H7 (cell line): Measurements from ENCODE around the gene GPR50. TPM values are rescaled to one million over a fixed set of nuclear protein-coding genes. Genes with fewer than 3 reads are reported as not detected.
A peak's percentile ranks its signal among the peaks of the same experiment; 100 is the strongest.

Experiments
- DNase-seq: peaks from one replicate; pipeline ENCODE4 v3.0.0; 2012
- H3K27me3 ChIP-seq: 2 replicates; pipeline ENCODE4 v1.6.0; 2011; ENCODE audit warnings: mild to moderate bottlenecking, low read length; ENCODE audit not compliant: control insufficient read depth, insufficient read depth
- H3K36me3 ChIP-seq: replicated peaks from 2 replicates; pipeline ENCODE4 v1.5.1; 2011; ENCODE audit warnings: low read length; ENCODE audit not compliant: control insufficient read depth, insufficient read depth
- H3K4me3 ChIP-seq: 2 replicates; pipeline ENCODE4 v1.5.1; 2011; ENCODE audit warnings: low read depth, mild to moderate bottlenecking, control low read depth, low read length, moderate library complexity; ENCODE audit not compliant: insufficient read depth
- total RNA-seq: library from RNA; depleted of rRNA; stranded (reverse); fragments of >200 nt; shearing (Covaris generic); gene quantifications from 2 replicates; pipeline ENCODE4 v1.2.3, GENCODE V29; 2014; rRNA removed

The GPR50 gene
- total RNA-seq, result 0.55 and 1.5 TPM in 2 replicates

DNA sequence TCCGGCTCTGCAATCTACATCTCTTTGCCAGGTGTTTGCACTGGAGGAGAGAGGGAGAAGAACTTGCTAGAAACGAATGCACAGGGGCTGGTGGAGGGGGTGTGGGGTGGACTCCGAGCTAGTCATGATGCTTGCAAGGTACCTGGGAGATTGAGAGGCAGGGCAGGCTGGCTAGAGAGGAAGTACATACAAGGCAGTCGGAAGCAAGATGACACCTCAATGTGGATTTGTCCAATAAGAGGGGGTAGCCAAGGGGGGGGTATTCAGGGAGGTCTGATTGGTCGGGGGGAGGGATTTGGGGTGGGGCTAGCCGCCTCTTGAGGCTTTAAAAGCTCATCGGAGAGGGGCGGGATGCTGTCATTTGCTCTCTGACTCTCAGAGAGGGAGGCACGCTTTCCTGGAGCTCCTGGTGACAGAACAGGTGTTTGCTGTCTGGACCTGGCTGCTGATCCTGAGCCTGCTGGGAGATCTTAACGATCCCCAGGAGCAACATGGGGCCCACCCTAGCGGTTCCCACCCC is at the start of gene GPR50:
Gene GPR50 (plus strand): TSS at position 354 of the 520 bp plus-strand sequence. CDS start 138 bp downstream, at position 492.
- Histone ChIP-seq H3K27me3 (peaks cover 71% of the 10 kb centered on the region), H3K36me3 (no peaks in the 10 kb centered on the region), H3K4me3 (peak within 1 kb of the TSS; percentile 42)
- DNase-seq, result peak; percentile 82

DNA sequence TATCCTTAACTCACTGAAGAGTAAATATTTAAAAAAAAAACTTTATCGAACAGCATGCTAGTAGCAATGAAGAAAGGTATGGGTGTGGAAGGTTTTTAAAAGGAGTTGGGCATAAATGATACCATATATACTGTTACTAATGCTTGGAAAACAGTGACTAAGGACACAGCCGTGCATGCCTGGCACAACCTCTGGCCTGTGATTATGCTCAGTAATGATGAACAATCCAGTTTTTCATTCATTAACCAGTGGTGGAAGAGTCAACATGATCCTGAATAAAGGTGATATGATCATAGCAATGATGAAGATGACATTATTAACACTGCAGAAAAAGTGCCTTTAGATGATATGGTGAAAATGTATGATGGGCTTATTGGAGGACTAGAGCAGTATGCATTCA is 43.9 kb upstream of the GPR50 start:
- Histone ChIP-seq H3K27me3 (no peaks in the 10 kb centered on the region), H3K4me3 (no peak overlapping the region), H3K36me3 (no peaks in the 10 kb centered on the region)
- no peak for DNase-seq

DNA sequence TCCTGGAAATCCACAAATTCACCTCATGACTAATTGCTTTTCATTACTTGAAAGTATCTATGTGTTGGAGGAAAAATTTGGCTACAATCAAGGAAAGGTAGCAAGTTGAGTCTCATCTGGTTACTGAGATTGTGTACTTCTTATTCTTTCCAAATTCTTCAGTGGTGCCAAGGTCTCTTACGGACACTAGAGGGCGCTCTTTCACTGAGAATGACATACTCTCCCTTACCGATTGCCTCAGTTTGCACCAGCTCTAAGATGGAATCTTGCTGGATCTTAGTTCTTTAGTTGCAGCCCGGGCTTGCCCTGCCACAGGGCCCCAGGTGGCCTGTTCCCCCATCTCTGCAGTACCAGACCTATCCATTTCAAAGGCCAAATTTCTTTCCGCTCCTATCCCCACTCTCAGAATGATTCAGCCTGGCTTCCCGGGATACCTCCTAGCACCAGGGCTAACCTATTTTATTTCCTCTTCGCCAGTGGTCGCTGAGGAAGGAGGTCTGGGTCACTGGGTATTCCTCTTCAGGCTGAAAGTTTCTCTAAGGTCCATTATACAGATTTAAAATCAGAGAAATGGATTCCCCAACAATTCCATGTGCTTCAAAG is 24.6 kb upstream of the GPR50 start:
- peaks cover 11% of the 10 kb centered on the region for H3K27me3 ChIP-seq
- DNase-seq, result peak; percentile 39
- no peaks in the 10 kb centered on the region for H3K36me3 ChIP-seq
- H3K4me3 ChIP-seq, result no peak overlapping the region

DNA sequence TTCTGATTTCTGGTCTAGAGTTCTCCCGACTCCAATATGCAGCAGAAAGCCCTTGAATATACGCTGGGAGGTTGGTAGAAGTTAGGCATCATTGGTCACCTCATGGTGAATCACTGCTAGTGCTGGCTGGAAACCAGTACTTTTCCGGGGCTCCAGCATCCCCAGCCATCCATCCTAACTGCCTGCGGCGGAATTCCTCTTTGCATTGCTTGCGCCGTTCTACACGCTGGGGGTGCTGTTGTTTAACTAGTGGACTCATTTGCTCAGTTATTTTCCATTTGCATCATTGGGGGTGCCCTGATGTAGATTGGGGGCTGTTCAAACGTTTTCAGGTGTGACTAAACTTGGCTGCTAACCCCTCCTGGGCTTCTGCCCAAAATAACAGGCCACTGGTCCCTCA is 23.3 kb upstream of the GPR50 start:
- DNase-seq, result peak; percentile 37
- Histone ChIP-seq H3K4me3 (no peak overlapping the region), H3K36me3 (no peaks in the 10 kb centered on the region), H3K27me3 (peaks cover 11% of the 10 kb centered on the region)

DNA sequence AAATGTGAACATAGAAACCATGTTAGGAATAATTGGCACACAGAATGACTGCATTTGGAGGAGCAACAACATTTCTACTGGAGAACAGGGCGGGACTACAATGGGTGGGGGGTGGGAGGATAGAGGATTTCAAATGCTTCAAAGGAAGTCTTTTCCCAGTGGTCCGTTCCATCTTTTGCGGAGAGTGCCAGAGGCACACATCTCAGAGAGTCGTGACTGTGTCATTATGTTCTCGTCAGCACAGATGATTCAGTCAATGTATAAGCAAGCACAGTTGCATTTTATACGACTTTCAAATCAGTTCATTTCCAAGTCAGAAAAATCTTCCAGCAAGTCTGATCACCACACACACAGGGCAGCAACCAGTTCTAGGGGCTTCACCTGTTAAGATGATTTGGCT is 22.7 kb upstream of the GPR50 start:
- DNase-seq, result no peak
- H3K4me3 ChIP-seq, result no peak overlapping the region
- H3K36me3 ChIP-seq, result no peaks in the 10 kb centered on the region
- H3K27me3 ChIP-seq, result peaks cover 11% of the 10 kb centered on the region

DNA sequence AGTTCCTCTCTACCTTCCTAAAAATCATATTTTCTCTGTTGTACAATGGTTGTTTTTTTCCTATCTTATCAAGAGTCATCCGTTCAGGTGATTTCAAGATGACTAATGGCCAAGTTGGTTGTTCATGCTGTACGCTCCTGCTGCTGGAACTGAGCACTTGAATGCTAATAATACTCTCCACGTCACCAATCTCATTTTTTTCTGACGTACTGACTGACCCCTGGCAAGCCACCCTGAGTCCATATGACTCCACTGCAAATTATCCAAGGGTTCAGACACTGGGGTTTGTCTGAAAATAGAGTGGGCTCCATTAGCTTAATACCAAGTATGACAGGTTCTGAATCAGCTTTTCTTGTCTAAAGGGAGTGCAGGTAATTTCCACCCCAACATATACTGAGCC is 21.1 kb upstream of the GPR50 start:
- Histone ChIP-seq H3K4me3 (no peak overlapping the region), H3K36me3 (no peaks in the 10 kb centered on the region), H3K27me3 (peaks cover 11% of the 10 kb centered on the region)
- DNase-seq, result no peak

DNA sequence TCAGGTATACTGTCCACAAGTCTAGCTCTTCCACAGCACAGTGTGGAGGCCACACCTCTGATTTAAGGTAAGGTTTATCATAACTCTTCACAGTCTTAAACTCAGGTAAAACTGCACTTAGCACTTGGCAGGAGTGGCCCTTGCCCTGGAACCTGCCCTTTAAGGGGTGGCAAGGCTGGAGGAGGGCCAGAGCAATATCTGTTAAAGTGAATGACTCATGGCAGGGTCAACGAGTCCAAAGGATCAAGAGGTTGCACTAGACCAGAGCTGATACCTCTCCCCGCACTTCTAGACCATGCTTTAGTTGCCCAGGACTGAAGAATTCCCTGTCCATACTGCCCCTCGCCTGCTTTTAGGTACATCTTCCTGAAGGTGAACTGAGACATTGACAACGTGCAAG is 14.7 kb upstream of the GPR50 start:
- no peak for DNase-seq
- Histone ChIP-seq H3K4me3 (no peak overlapping the region), H3K36me3 (no peaks in the 10 kb centered on the region), H3K27me3 (no peaks in the 10 kb centered on the region)

DNA sequence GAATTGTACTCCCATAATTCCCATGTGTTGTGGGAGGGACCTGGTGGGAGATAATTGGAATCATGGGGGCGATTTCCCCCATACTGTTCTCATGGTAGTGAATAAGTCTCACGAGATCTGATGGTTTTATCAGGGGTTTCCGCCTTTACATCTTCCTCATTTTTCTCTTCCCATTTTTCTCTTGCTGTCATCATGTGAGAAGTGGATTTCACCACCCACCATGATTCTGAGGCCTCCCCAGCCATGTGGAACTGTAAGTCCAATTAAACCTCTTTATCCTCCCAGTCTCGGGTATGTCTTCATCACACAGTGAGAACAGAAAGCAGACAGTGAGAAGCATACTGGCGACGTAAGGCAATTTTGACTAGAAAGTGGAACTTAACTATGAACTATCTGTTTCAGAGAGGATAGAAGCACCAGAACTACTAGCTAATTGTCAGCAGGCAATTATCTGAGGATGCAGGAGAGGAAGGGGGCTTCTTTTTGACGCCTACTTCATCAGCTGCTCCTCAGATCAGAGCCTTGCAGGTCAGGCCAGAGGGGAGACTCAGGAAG is 8.5 kb upstream of the GPR50 start:
- peaks cover 7% of the 10 kb centered on the region for H3K27me3 ChIP-seq
- no peaks in the 10 kb centered on the region for H3K36me3 ChIP-seq
- H3K4me3 ChIP-seq, result no peak overlapping the region
- DNase-seq, result no peak

DNA sequence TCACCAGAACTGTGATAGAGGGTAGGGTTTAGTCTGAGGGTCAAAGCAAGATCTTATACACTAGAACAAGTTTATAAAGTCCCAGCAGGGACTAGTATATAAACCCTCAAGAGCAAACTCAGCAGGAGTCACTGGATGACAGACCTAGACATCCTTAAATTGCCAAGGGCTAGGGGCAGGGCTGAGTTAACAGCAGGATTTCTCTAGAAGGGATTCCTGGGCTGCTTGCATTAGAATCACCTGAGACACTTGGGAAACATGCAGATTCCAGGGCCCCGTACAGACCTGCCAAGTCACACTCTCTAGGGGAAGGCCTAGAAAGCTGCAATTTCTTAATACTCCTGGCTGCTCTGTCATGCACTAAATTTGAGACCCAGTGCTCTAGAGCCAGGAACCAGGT is 6.6 kb upstream of the GPR50 start:
- no peak for DNase-seq
- Histone ChIP-seq H3K36me3 (no peaks in the 10 kb centered on the region), H3K27me3 (peaks cover 24% of the 10 kb centered on the region), H3K4me3 (no peak overlapping the region)

DNA sequence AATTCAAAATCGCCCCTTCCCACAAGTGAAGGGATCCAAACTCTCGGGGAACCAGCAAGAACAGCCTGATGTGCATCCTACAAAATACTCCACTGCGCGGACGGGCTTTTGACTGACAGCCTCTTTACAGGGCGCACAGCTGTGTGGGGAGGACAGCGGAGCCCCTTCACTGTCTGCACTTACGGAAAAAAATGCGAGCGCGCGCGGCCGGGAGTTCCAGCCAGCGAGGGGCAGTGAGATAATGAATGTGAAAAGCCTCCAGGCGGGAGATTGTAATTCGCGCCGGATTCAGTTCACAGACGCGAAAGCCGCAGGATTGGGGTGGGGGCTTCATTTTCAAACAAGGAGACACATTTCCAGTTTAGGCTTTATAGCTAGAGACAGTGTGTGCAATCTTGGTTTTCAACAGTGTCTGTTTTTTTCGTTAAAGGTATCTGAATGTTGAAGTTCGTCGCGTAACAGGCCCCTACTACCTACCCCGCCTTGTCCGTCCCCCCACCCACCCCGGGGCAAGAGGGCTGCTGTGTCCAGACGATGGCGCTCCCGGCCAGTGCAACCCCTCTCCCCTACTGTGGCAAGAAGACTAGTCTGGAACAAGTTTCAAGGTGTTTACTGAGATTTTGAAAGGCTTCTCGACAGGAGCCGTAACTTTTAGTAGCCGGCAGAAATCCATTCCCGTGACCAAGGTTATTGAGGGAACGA is 1.7 kb upstream of the GPR50 start:
- peak overlapping the region; percentile 31 for H3K4me3 ChIP-seq
- no peaks in the 10 kb centered on the region for H3K36me3 ChIP-seq
- DNase-seq, result peak; percentile 79
- H3K27me3 ChIP-seq, result peaks cover 64% of the 10 kb centered on the region

DNA sequence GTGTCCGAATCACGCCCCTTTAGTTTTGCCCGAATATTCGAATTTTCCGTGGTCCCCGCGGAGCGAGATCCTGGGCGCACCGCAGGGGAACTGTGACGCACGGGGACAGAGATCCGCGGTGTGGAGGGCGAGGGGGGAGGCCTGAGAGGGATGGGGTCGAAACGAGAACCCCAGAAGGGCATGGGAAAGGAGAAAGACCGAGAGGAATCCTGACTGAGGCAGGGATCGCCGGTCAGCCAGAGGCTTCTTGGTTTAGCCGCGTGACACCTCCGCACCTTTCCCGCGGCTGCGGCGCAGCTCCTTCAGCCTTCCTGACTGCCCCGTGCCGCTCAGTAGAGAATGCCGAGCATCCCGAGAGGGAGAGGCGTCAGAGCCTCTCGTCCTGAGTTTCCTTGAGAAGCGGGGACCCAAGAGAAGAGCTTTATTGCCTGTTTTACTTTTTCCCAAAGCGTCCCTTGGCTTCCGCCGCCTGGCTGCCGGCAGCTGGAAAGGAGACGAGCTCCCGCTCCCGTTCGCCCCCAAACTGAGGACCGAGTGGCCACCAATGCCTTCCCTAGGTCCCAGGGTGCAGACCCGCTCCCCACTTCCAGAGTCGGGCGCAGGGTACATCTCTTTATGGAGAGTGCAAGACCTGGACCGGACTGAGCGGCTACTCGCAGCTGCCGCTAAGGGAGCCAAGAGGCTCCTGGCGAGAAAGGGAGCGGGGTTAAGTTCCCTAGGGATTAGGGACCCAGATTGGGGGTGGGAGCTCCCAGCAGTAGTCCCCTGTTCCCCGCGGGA is 911 bp upstream of the GPR50 start:
- Histone ChIP-seq H3K4me3 (peak overlapping the region; percentile 31), H3K36me3 (no peaks in the 10 kb centered on the region), H3K27me3 (peaks cover 70% of the 10 kb centered on the region)
- DNase-seq, result no peak

DNA sequence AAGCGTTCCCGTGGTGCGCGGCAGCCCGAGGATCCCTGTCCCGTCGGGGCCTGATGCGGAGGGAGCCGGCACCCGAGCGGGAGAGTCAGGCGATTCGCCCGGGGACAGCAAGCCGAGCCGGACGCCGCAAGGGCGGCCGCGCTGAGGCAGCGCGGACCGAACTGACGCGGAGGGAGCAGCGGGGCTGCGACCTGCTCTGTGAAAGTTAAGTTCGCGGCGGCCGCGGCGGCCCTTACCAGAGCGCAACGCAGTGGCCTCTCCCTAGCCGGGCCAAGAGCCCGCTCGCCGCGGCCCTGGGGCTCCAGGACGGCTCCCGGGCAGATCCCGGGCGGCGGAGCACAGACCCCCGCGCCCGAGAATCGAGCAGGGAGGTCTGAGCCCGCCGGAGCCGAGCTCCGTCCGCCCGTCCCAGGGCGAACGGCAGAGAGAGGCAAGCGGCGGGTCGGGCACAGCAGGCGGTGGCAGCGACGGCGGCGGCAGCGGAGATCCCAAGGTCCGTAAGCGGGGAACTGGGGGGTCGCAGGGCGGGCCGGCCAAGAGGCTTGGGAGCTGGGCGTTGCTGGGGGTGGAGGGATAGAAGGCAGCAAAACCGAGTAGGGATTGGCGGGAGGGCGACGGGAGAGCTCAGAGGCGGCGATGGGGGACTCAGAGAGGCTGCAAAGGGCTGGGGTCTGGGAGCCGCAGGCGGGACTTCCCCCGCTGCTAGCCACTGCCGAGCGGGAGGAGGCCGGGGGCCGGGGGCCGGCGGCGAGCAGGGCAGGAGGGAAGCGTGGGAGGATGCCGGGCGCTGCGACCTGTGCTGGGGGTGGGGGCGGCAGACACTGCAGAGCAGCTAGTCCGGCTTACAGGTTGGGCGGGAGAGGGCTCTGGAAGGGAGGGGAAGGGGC is 1.0 kb downstream of the GPR50 start:
- Histone ChIP-seq H3K4me3 (peak overlapping the region; percentile 42), H3K27me3 (peaks cover 70% of the 10 kb centered on the region), H3K36me3 (no peaks in the 10 kb centered on the region)
- DNase-seq, result peak; percentile 73

DNA sequence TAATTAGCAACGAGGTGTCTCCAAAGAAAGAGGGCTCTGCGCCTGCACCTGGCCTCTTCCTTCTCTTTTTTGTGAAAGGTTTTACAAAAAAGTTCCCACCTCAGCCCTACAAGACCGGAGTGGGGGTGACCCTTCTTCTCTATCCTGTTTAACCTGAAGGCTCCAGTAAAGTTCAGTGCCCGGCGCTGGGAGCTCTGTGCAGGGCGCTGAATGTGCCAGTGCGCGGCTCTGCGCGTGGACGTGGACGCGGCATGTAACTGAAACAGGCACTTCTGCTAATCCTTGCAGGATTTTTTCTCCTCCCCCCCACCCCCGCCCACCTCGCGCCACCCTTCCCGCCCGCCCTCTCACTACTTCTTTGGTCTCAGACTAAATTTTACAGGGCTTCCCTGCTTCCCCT is 2.4 kb downstream of the GPR50 start:
- Histone ChIP-seq H3K4me3 (peak overlapping the region; percentile 23; the same call in 1 of the 2 replicates), H3K36me3 (no peaks in the 10 kb centered on the region), H3K27me3 (peaks cover 64% of the 10 kb centered on the region)
- no peak for DNase-seq

DNA sequence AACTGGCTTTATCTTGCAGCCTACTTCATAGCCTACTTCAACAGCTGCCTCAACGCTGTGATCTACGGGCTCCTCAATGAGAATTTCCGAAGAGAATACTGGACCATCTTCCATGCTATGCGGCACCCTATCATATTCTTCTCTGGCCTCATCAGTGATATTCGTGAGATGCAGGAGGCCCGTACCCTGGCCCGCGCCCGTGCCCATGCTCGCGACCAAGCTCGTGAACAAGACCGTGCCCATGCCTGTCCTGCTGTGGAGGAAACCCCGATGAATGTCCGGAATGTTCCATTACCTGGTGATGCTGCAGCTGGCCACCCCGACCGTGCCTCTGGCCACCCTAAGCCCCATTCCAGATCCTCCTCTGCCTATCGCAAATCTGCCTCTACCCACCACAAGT is 4.0 kb downstream of the GPR50 start:
- Histone ChIP-seq H3K4me3 (no peak overlapping the region), H3K36me3 (no peaks in the 10 kb centered on the region), H3K27me3 (peaks cover 51% of the 10 kb centered on the region)
- DNase-seq, result no peak
